HG03139 (cell line): ENCODE results near the gene ANAPC4.
"Not testable (repeated sequence)": the region's sequence is repeated elsewhere in the genome, so short reads cannot be mapped to it uniquely, and the experiment has no call there.

ENCODE experiments used
- ATAC-seq: cut with Tn5 transposase; IDR thresholded peaks from one replicate; pipeline ENCODE4 v1.9.1; 2021; ENCODE audit not compliant: unreplicated experiment

ANAPC4 gene, protein sequence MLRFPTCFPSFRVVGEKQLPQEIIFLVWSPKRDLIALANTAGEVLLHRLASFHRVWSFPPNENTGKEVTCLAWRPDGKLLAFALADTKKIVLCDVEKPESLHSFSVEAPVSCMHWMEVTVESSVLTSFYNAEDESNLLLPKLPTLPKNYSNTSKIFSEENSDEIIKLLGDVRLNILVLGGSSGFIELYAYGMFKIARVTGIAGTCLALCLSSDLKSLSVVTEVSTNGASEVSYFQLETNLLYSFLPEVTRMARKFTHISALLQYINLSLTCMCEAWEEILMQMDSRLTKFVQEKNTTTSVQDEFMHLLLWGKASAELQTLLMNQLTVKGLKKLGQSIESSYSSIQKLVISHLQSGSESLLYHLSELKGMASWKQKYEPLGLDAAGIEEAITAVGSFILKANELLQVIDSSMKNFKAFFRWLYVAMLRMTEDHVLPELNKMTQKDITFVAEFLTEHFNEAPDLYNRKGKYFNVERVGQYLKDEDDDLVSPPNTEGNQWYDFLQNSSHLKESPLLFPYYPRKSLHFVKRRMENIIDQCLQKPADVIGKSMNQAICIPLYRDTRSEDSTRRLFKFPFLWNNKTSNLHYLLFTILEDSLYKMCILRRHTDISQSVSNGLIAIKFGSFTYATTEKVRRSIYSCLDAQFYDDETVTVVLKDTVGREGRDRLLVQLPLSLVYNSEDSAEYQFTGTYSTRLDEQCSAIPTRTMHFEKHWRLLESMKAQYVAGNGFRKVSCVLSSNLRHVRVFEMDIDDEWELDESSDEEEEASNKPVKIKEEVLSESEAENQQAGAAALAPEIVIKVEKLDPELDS

DNA sequence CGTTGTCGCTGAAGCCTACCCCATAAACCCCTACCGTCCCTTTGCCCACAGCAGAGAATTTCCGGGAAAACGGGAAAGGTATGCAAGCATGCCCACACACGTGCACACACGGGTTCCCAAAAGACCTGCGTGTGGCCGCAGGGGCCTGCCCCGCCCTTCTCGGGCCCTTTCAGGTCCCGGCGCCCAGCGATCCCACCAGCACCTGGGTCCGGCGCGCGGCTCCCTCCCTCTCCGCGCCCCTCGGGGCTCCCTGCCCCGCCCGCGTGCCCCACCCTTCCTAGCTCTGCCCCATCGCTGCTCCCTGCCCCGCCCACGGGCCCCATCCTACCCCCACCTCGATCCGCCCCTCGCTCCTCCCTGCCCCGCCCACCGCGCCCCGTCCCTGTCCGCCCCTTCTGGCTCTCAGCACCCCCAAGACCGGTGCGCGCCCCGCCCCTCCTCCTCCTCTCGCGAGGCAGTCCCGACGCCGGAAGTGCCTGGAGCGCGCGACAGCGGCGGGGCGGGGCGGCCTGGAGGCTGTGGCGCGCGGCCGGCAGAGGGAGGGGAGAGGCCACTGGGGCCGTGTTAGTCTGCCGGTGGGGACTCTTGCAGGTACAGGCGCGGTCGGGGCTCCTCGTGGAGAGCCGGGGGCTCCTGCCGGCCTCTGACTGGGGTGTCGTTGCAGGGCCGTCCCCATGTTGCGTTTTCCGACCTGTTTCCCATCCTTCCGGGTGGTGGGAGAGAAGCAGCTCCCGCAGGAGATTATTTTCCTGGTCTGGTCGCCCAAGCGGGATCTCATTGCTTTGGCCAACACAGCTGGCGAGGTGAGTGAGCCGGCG is at the start of gene ANAPC4:
ANAPC4 (plus strand) TSS at position 510 of the 818 bp plus-strand sequence; CDS start at position 675, 165 bp downstream.
- ATAC-seq: peak; percentile 91

DNA sequence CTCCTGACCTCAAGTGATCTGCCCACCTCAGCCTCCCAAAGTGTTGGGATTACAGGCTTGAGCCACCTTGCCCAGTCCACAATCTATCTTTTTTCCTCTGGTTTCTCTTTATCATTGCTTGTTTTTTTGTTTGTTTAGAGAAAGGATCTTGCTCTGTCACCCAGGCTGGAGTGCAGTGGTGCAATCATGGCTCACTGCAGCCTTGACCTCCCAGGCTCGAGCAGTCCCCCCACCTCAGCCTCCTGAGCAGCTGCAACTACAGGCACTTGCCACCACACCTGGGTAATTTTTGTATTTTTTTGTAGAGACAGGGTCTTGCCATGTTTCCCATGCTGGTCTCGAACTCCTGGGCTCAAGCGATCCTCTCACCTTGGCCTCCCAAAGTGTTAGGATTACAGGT is 48.6 kb upstream of the ANAPC4 start:
- not testable (repeated sequence) for ATAC-seq

DNA sequence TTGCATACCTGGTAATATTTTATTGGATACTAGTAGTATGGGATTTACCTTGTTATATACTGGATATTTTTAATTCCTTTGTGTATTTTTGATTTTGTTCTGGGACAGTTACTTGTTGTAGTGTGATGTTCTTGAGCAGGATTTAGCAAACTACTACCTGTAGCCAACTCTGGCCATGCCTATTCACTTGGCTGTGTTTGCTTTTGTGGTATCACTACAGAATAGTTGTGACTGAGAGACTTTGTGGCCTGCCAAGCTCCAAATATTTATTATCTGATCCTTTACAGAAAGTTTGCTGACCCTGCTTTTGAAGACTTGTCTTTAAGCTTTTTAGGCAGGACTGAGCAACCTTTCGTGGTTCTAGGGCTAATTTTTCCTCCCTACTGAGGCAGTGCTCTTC is 46.7 kb upstream of the ANAPC4 start:
- ATAC-seq: no peak

DNA sequence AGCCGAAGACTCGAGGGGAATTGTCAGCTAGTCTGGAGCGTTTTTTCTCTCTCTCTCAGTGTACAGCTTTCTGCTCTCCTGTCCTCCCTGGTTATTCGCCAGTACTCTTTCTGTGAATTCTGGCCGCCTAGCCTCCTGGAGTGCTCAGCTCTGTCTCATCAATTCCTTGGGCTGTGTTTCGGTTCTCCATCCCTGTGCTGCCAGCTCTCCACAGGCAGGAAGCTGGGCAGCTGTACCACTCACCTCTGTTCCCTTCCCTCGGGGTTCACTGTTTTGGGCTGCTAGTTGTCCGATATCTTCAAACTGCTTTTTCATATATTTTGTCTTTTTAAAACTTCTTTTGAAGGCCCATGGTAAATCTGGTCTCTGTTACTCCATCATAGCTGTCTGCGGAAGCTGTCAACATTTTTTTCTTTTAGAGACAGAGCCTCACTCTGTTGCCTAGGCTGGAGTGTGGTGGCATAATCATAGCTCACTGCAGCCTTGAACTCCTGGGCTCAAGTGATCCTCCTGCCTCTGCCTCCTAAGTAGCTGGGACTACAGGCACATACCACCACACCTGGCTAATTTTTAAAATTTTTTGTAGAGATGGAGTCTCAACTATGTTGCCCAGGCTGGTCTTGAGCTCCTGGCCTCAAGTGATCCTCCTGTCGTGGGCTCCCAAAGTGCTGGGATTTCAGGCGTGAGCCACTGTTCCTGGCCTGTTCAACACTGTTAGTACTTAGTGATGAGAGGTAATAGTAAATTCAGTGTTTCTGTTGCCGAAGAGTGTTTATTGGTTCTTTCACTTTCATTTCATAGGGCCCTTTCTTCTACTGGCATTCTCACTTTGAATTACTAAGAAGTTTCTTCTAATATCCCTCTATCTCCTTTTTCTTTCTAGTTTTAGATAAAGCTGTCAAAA is 45.9 kb upstream of the ANAPC4 start:
- peak; percentile 76 for ATAC-seq

DNA sequence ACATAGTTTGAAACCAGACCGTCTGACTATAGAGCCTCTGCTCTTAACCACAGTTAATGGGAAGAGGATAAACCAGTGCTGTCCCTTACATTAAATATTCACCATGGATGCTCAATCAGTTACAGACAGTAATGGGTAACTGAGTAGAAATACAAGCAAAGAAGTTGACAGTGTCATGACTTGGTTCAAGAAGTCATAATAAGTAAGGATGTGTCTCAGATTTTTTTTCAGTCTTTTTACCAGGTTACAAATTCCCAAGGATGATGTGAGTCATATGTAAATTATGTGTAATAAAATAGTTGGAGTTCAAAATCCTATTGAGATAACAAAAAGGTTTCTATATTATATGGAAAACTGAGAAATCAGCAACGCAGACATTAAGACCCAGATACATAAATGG is 33.4 kb upstream of the ANAPC4 start:
- no peak for ATAC-seq

DNA sequence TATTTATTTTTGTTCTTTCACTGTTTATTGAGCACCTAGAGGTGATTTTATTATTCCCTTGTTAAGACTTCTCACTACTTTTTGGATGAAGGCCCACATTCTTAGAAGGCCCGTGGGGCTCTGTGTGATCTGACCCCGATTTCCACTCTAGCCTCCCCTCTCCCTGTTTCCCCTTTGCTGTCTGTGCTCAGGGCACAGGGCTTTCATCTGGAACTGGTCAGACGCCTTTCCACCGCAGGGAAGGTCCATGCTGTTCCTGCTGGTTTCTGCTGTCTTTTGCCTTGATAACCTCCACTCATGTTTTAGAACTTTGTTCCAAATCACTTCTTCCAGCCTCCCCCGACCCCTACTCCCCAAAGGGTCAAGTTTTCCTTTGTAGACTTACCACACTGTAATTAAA is 31.3 kb upstream of the ANAPC4 start:
- no peak for ATAC-seq

DNA sequence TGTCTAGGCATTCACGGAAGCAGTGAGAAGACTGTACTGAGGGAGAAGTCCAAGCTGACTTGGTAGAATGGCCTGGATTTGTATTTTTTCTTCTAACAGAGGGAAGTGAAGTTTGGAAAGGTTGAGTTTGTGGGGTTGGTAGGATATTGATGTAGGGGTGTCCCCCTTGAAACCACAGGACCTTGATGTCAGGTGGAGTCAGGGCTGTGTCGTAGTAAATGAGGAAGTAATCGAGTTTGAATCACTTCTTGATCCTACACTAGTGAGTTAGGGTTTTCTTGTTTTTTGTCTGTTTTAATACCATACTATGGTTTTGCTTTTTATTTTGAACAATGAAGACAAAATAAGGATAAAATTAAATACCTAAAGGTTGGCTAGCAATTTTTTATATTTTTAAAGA is 30.1 kb upstream of the ANAPC4 start:
- peak; percentile 61 for ATAC-seq

DNA sequence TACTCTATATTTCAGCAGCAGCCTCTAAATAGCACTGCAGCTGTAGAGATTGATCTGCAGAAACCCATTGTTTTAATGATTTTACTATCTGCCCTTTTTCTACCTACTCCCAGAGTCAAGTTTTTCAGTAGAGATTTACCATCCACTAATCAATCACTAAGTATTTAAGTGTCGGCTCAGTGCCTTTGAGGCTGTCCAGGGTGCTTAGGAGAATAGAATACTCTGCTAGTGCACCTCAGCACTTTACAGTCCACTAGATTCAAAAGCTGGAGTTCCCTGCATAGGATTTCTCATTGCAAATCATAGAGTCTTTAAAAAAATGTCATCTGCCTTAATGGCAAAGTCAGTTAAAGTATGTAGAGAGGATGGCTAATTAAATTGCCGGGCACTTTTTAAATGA is 29.6 kb upstream of the ANAPC4 start:
- ATAC-seq: no peak

DNA sequence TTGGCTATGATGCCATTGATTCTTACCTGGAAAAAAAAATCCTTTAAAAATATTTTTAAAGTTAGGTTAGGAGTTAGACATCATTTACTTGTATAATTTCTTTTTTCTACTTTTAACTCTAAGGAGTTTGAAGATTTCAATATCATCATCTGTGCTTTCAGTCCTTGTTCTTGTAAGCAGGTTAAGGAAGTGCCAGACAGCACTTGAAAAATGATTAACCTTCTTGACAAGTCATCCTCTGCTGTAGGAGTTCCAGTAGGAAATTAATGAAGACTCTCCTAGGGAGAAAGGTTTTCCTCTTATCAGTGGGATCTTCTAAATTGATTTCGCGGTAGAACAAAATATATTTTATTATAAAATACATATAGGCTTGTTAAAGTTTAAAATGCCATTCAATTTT is 29.1 kb upstream of the ANAPC4 start:
- ATAC-seq: no peak

DNA sequence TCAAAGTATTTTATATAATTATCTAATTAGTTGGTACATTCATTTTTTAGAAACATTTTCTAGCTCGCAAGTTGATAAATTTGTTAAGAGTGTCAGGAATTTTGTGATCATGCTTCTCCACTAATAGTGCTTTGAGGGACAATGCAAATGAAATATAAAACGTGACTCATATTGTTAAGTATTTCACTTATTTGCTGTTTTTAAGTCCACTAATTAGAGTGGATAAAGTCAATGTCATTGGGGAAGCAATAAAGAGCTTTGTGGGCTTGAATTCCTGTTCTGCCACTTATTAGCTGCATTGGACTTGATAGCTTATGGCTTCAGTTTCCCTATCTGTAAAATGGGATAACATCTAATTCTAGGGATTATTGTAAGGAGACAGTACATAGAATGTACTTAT is 26.5 kb upstream of the ANAPC4 start:
- ATAC-seq: no peak

DNA sequence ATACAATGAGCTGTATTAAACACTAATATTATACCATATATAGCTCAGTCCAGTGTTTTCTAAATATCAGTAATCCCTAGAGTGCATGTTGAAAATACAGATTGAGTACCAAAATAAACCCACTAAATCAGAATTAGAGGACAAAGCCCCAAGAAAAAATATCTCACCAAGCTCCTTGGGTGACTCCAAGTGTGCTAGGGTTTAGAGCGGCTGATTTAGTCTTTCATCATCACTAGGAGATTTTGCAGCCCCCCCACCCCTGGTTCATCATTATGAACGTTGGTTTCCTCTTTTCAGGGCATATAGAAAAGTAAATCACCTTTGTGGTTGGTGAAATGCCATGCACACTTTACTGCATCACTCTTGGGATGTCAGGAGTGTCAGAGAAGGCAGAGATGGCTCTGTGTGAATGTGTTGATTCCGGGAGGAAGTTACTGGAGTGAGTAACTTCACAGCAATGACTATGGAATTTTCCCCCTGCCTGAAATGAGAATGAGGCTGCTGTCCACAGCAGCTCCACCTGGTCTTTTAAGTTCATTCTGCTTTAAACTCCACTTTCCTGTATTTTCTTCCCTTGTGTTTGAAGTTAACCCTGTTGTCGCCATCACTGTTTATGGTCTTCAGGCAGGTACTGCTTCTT is 25.2 kb upstream of the ANAPC4 start:
- no peak for ATAC-seq

DNA sequence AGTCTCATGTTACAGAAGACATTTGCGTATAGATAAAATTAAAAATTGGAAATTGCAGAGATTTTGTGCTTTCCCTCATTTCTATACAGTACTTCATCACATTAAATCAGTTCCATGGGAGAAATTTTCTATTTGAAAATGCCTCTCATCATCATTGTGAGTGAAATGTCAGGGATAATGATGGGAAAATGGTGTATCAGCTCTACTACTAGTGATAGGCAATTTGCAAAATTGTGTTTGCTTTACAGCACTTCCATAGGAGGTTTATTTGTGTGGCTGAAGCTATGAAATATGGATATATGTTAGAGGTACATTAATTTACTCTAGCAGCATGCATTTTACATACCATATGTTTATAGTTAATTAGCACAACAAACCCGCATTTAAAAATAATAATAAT is 21.0 kb upstream of the ANAPC4 start:
- no peak for ATAC-seq

DNA sequence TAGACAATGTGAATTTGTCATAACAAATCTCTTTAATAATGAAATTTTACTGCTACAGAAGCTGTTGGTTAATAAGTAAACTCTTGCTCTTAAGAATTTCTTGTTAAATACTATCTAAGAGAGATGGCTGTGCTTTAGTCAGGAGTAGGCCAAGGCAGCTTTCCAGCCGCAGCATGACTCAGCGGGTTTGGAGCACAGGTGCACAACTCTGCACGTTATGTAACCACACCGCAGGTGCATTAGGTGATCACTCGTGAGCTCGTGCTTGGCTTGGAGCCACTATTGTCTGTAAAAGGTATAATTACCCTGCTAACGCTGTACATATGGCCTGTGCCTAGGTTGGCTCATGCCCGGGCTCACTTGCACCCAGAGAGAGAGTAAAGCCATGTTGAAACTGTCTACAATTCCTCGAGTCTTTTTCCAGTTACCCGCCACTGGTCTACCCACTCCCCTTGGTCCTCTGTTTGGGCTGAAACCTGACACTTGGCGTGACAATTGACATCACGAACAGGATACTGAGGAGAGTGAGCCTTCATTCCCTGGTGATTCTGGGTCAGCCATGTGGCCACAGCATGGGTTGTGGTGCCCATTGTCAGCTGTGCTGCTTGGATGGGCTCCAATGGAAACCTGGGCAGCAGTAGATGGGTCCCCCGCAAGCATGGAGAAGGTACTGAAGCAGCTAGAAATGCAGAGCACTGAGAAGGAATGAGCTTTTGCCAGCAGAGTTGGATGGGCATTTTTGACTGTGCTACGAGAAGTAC is 18.4 kb upstream of the ANAPC4 start:
- no peak for ATAC-seq

DNA sequence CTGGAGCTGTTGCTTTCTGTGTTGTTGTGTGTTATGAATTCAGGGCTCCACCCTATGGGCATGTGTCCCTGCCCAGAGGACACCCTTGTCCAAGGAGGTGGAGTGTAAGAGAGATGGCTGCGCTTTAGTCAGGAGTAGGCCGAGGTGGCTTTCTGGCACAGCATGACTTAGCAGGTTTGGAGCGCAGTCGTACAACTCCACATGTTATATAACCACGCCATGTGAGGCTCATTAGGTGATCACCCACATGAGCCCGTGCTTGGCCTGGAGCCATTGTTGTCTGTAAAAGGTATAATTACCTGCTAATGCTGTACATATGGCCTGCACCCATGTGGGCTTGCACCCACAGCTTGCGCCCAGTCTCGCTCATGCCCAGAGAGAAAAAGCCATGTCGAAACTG is 15.8 kb upstream of the ANAPC4 start:
- ATAC-seq: no peak

DNA sequence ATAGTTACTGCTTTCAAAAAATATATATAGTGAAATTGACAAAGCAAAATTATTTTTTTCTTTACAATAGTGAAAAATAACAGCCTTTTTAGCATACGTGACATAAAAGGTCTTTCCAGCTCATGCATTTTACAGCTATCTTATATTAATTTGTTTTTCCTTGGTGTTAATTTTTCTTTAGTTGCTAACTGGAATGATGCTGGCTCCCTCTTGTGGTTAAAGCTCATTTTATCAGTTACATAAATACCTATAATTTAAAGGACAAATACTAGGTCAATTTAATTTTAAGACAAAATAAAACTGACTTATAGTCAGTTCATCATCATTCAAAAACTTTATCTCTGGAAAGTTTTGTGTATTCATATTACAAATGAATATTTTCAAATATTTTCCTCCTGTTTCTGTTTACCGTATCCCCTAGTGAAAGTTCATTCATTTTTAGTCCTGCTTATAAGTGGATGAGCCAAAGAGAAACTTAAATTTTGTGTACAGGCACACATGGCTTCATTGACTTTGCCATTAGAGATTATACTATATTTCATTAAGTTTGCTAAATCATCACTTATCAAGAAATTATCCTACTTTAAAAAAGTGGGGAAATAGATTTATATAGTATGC is 9.9 kb upstream of the ANAPC4 start:
- ATAC-seq: no peak

DNA sequence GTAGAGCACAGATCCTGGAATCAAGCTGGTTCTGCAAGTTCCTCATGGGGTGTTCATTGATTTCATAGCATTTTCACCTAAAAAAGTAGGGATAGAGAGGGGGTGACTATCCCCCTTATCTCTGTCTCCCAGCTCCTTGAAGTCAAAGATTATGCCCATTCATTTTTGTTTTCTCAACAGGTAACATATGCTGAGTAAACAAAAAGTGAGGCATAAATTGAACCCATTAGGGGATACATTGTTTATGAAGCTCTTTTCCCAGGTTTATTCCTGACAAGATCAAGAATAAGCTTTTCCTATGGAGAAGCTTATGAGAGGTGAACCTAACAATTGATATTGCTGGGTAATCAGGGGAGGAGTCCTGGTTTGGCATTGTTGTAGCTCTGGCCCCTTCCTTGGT is 9.2 kb upstream of the ANAPC4 start:
- no peak for ATAC-seq

DNA sequence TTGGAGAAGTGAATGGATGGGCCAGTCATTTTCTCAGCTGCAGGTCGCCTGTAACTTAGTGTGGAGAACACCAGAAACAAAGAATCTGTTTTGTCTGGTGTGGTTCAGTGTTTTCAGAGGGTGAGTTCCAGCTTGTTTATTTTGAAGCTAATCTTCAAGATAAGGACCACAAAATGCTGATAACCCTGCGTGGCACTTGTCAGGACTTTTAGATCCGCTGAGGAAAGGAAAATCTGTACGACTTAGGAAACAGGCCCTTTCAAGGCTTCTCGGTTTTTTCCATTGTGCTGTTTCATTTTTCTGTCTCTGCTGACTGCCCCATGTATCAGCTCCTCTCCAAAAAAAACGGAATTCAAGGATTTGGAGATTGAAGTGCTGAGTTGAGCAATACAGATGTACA is 8.7 kb upstream of the ANAPC4 start:
- no peak for ATAC-seq

DNA sequence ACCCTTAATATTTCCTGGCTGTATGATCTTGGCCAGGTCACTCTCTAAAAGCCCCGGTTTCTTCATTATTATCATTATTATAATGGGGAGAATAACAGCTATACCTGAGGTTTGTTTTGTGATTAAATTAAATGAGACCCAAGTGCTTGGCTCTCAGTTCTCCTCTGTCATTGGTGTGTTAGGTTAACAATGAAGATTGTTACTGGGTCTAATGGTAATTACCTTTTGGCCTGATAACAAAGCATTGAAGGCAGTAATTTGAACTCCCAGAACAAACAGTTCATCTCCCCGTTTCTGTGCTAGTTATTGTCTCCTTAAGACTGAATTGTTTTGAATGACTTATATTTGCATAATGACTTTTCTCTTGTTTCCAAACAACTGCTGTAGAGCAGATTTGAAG is 6.8 kb upstream of the ANAPC4 start:
- no peak for ATAC-seq

DNA sequence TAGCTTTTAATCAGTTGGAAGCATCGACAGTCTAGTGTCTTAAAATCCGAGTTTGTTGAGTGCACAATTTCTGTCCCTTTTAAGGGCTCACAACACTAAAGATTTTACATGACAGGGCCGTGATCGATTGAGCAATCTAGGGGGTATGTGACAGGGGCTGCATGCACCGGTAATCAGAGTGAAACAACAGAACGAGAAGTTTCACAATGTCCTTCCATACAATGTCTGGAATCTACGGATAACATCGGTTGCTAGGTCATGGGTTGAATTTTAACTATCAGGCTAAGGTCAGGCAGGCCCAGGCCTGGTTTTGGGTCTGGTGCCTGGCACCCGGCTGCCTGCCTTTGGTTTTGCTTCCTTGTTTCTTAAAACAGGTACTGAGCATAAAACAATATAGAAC is 4.5 kb upstream of the ANAPC4 start:
- ATAC-seq: not testable (repeated sequence)
